Stimulated activated CD8-positive, alpha-beta memory T cell treated with anti-CD3 and anti-CD28 coated beads, Interleukin-2, amount 100 ng/mL, for 48 hours (primary cell): ENCODE data around the gene HNRNPCL1.
"Not testable (repeated sequence)": the region's sequence is repeated elsewhere in the genome, so short reads cannot be mapped to it uniquely, and the experiment has no call there.

Experiments
- DNase-seq, 2 donors: peaks; one replicate each; pipeline ENCODE4 v3.0.0-alpha.2; 2020; ENCODE audit warnings: low read depth in 2 of 2

Gene HNRNPCL1

GRCh38 chr1:12848620-12849019 is at the start of gene HNRNPCL1:
Gene HNRNPCL1, minus strand, starts transcription at chr1:12848720. Its CDS starts 431 bp downstream, at chr1:12848289.
- not testable (repeated sequence) for DNase-seq

DNA sequence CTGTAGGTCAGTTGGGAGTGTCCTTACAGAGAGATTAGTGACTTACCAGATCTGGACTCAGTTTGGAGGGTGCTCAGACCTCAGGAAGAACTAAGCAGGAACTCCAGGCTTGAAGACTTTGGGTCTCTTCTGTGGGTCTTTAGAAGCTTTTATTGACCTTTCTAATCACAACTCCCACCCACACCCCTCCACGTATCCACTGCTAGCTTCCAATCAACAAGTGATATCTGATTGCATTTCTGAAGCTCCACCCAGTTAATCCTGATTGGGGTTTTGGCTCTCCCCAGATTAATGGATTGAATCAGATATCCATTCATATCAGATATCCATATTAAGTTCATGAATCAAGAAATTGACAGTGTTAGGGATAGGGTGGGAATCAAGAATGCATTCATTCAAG is 49.6 kb upstream of the HNRNPCL1 start, which contains the start of gene PRAMEF10:
TSS of gene PRAMEF10 (minus strand) at position 101 of the 400 bp plus-strand sequence. CDS start 2,423 bp downstream, outside the sequence.
- not testable (repeated sequence) for DNase-seq

- not testable (repeated sequence) for DNase-seq
These were observed 37.6 kb upstream of the HNRNPCL1 start, which contains the start of gene PRAMEF4 for GRCh38 chr1:12886101-12886500. Gene PRAMEF4, minus strand, starts transcription at chr1:12886201. Its CDS starts 2,807 bp downstream, at chr1:12883394.

- DNase-seq = not testable (repeated sequence)
These were observed 29.9 kb upstream of the HNRNPCL1 start for GRCh38 chr1:12878453-12878852.

GRCh38 chr1:12863131-12863880 is 14.8 kb upstream of the HNRNPCL1 start:
- DNase-seq = not testable (repeated sequence)

GRCh38 chr1:12856786-12857185 is 8.3 kb upstream of the HNRNPCL1 start, which contains the start of gene PRAMEF2:
Gene PRAMEF2, plus strand, starts transcription at chr1:12857086. Its CDS starts 1,924 bp downstream, at chr1:12859010.
- not testable (repeated sequence) for DNase-seq

- DNase-seq = no peak
These were observed 3.3 kb upstream of the HNRNPCL1 start for GRCh38 chr1:12851779-12852178.

DNA sequence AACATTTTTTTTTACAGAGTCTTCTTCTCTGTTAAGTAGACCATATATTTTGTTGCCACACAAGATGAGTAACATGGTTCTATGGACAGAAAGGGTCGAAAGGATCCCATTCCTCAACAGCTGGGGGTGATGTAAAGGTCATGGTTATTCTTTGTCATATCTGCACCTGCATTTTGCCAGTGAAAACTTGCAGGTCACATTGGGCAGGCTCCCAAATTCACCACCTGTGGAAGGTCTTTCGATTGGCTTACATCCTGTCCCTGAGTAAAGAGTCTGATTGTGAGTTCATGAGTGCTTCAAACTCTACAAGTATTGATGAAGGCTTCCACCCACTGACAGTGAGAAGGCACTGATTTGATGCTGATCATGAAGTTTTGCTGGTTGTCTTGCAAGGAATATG is 15.3 kb downstream of the HNRNPCL1 start:
- not testable (repeated sequence) for DNase-seq

DNA sequence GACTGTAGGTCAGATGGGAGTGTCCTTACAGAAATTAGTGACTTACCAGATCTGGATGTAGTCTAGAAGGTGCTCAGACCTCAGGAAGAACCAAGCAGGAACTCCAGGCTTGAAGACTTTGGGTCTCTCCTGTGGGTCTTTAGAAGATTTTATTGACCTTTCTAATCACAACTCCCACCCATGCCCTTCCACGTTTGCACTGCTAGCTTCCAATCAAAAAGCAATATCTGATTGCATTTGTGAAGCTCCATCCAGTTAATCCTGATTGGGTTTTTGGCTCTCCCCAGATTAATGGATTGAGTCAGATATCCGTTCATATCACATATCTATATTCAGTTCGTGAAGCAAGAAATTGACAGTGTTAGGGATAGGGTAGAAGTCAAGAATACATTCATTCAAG is 17.2 kb downstream of the HNRNPCL1 start, which contains the start of gene PRAMEF11:
TSS of gene PRAMEF11 (minus strand) at position 101 of the 400 bp plus-strand sequence. CDS start 2,621 bp downstream, outside the sequence.
- DNase-seq = not testable (repeated sequence)

GRCh38 chr1:12819061-12819460 is 29.5 kb downstream of the HNRNPCL1 start:
- DNase-seq = not testable (repeated sequence)

- no peak for DNase-seq
These were observed 37.1 kb downstream of the HNRNPCL1 start for GRCh38 chr1:12811409-12811784.

DNA sequence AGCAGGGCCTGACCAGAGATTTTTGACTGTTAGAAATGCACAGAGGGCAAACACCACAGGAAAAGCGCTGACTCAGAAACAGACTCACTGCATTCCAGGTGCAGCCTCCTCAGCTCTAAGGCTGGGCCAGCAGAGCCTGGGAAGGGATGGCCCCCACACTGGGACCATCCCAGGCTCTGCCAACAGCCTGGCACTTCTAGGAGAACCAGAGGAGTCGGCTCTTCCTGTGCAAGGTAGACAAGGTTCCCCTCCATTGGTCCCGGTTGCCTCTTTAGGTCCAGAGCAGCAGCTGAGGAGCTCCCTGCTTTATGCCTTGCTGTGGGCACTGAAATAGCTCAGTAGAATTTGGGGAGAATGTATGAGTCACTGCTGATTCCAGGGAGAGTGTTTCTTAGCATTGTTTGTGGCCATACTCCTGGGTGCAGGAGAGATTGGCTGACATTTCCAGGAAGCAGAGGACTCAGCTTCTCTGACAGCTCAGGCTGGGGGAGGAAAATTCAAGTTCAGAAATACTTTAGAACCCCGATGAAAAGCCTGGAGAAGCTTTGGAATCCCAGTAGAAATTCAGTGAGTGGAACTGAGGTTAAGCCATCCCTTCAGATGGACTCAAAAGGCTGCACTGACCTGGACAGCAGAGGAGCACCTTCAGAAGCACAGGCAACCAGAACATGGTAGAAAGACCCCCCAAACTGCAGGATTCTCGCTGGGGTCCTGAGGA is 37.7 kb downstream of the HNRNPCL1 start:
- no peak for DNase-seq

DNA sequence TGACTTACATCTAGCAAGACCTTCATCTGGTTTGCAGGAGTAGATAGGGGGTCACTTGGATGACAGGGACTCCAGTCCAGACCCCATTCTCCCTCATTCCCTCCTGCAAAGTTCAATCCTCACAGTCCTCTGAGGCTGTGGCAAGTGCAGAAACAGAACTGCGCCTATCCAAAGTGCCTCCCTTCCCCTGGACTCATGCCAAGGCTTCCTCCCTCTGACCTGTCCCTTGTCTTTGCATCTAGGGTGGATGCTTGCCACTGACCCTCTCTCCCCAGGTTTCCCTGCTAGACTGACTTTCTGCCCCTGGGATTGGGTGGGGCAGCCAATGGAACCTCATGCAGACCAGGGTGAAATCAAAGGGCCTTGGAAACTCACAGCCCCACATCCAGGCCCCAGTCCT is 38.6 kb downstream of the HNRNPCL1 start:
- no peak for DNase-seq

DNA sequence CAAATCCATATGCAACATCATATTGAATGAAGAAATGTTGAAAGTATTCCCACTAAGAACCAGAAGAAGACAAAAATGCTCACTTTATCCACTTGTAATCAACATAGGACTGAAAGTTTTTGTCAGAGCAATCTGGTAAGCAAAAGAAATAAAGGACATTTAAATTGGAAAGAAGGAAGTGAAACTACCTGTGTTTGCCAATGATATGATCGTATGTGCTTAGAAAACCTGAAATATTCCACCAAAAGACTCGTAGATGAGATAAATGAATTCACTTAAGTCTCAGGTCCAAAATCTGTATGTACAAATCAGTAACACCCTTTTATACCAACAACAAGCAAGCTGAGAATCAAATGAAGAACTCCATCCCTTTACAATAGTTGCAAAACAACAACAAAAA is 48.8 kb downstream of the HNRNPCL1 start:
- no peak for DNase-seq

DNA sequence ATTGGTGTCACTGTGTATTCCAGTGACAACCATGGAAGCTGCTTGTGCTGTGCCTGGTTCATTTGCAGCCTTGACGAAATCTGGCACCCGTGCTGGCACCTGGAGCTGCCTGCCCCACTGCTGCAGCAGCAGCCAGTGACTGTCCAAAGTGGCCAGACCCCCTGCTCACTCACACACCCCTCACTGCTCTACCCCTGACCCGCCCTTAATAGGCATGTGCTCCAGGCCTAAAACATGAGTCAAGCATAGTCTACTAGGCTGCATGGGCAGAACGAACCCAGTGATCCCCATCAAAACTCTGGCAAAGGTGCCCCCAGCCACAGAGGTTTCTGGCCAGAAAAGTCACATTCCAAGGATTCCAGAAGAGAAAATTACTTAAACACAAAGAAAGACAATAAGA is 49.6 kb downstream of the HNRNPCL1 start:
- DNase-seq = no peak
